HG03565 (cell line): ENCODE data around the gene ABI3.
"Not testable (repeated sequence)": the region's sequence is repeated elsewhere in the genome, so short reads cannot be mapped to it uniquely, and the experiment has no call there.

Source experiments
- ATAC-seq: cut with Tn5 transposase; IDR thresholded peaks from one replicate; pipeline ENCODE4 v1.9.1; 2021; ENCODE audit warnings: mild to moderate bottlenecking, moderate library complexity; ENCODE audit not compliant: unreplicated experiment

ABI3 gene

GRCh38 chr17:49252148-49252695, 41.7 kb downstream of the ABI3 start:
- ATAC-seq = no peak

- no peak for ATAC-seq
These were observed 43.6 kb downstream of the ABI3 start for GRCh38 chr17:49254066-49254465.

- ATAC-seq = no peak
These were observed 44.6 kb downstream of the ABI3 start for GRCh38 chr17:49255125-49255524.

- ATAC-seq = no peak
These were observed 47.9 kb downstream of the ABI3 start for GRCh38 chr17:49258394-49258793.

GRCh38 chr17:49259663-49260010, 49.1 kb downstream of the ABI3 start:
- no peak for ATAC-seq

GRCh38 chr17:49260011-49260816, 49.7 kb downstream of the ABI3 start:
- no peak for ATAC-seq

GRCh38 chr17:49260817-49261291, 50.3 kb downstream of the ABI3 start:
- ATAC-seq = no peak

GRCh38 chr17:49261540-49261939, 51.0 kb downstream of the ABI3 start:
- ATAC-seq = not testable (repeated sequence)

GRCh38 chr17:49266233-49266632, 55.7 kb downstream of the ABI3 start:
- no peak for ATAC-seq

- ATAC-seq = no peak
These were observed 57.4 kb downstream of the ABI3 start for GRCh38 chr17:49267912-49268311.

- ATAC-seq = no peak
These were observed 58.8 kb downstream of the ABI3 start for GRCh38 chr17:49269356-49269755.
